DMS 273 (cell line): ENCODE data around the gene FHL2.
"Not testable (repeated sequence)": the region's sequence is repeated elsewhere in the genome, so short reads cannot be mapped to it uniquely, and the experiment has no call there.

Experiments used
- DNase-seq: peaks from one replicate; lab custom pipeline; 2025; ENCODE audit not compliant: unreplicated experiment; lab: John Stamatoyannopoulos, UW

The FHL2 gene

GRCh38 chr2:105357122-105357521 is 41.7 kb downstream of the FHL2 start:
- DNase-seq: no peak

DNA sequence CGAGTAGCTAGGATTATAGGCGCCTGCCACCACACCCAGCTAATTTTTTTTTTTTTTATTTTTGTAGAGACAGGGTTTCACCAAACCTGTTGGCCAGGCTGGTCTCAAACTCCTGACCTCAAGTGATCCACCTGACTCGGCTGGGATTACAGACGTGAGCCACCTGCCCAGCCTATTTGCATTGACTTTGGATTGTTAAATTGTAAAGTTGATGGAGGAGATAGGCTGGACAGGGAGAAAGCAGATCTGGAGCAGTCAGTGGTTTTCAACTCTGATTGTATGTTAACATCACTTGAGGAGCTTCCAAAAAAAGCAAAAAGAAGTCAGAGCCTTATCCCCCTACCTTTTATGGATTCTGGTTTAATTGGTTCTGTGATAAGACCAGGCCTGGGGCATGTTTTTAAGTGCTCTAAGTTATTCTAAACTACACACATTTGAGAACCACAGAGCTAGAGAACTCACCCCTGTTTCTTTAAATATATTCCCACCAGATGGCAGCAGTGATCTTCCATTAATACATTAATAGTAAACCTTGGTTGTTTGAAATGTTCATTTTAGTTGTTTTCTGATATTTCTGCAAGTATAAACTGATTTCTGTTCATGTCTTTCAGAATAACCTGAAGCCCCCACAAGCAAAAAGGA is 54.0 kb downstream of the FHL2 start:
- peak; percentile 69 for DNase-seq

GRCh38 chr2:105339414-105339813 is 59.4 kb downstream of the FHL2 start:
- no peak for DNase-seq

DNA sequence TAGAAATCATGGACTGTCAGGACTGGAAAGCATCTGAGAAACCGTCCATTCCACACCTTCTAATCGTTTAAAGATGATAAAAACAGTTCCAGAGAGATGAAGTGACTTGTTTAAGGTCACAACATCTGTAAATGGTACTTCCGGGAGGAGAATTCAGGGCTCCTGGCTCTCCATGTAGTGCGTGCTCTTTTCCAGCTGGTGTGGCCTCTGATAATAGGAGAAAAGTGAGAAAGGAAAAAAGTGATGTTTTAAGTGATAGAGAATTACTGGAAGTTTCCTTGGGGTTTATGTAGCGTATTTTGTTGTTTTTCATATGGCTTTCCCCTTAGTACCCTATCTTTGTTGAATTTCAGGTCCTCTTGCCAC is 60.8 kb downstream of the FHL2 start:
- DNase-seq: peak; percentile 37

GRCh38 chr2:105337122-105338019 is 61.5 kb downstream of the FHL2 start, which contains the start of gene C2orf49:
C2orf49 (plus strand) TSS chr2:105337540; CDS start chr2:105337588, 48 bp downstream.
- DNase-seq: peak; percentile 96

GRCh38 chr2:105336786-105337121 is 62.1 kb downstream of the FHL2 start:
- DNase-seq: no peak

GRCh38 chr2:105335469-105335868 is 63.4 kb downstream of the FHL2 start:
- no peak for DNase-seq

GRCh38 chr2:105334211-105334610 is 64.6 kb downstream of the FHL2 start:
- no peak for DNase-seq

GRCh38 chr2:105330681-105331375 is 68.0 kb downstream of the FHL2 start:
- no peak for DNase-seq

DNA sequence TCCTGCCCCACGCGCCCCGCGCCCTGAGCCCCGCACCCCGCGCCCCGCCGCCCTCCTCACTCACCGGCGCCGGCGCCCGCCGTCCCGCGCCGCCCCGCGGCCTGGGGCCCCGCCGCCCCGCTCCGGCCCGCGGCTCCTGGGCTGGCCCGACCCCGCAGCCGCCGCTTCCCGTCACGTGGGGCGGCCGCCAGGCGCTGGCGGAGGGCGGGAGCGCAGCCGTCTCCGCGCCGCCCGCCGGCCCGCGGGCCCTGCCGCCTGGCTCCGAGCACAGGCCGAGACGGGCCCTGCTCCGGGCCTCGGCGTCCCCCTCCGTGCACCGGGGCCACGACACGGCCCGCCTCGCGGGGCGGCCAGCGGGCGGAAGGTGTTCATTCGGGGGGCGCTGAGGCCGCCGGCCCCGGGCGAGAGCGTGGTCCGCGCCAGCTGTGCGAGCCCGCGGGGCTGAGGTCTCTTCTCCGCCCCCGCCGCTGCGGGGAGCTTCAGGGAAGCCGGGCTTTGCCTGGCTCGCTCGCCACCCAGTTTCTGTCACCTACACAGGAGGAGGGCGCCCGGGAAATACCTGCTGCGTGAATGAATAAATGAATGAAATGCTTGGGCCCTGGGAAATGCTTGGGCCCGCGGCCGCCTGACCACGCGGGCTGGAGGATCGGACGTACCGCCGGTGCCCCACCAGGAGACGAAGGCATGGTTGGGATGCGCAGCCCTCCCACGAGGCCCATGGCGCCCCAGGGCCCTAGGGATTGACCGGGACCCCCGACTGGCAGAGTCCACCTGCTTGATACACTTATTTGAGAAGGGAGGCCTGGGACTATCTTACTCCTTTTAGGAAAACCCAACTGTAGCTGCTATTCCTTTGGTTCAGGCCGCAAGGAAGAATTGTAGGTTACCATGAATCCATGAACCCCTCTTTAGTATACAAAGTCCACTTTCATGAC is 69.0 kb downstream of the FHL2 start, which contains the start of gene TGFBRAP1:
Gene TGFBRAP1, minus strand, starts transcription at position 175 of the 935 bp plus-strand sequence. CDS start 21,434 bp downstream, outside the sequence.
- DNase-seq: peak; percentile 84

GRCh38 chr2:105329197-105329554 is 69.7 kb downstream of the FHL2 start:
- peak; percentile 58 for DNase-seq

- peak; percentile 58 for DNase-seq
These were observed 70.3 kb downstream of the FHL2 start for GRCh38 chr2:105328281-105329196.

DNA sequence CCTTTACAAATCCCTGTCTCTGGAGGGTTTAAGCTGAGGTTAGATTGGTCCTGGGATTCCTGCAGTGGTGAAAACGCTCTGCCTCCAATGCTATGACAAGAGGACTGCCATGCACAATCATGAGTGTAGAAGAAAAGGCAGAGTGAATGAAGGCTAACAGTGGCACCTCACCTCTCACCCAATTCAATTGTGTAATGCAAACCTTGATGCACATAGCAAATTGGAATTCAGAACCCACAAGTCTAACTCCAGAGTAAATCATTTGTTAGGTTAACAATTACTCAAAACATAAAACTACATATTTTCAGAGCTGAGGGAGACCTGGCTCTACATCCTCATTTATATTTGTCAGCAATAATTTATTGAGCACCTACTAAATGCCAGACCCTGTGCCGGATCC is 71.2 kb downstream of the FHL2 start:
- DNase-seq: no peak

- DNase-seq: not testable (repeated sequence)
These were observed 71.6 kb downstream of the FHL2 start for GRCh38 chr2:105327271-105327670.

GRCh38 chr2:105325389-105325963 is 73.4 kb downstream of the FHL2 start:
- no peak for DNase-seq

DNA sequence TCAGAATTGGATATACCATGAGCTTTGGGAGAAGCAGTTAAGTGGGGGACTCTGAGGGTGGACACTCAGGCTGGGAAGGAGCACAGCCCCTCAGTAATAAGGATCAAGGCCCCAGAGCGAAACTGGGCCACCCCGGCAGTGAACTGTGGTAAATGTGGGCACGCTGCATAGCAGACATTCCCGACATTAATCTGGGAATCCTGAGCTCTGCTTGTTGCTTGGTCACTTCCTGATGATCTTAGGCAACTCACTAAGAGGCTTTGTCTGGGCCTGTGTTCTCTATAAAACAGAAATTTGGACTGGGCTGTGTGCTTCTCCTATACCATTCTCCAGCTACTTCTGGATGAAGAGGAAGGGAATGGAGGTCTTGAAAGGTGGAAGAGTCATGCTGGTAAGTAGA is 74.1 kb downstream of the FHL2 start:
- DNase-seq: no peak

DNA sequence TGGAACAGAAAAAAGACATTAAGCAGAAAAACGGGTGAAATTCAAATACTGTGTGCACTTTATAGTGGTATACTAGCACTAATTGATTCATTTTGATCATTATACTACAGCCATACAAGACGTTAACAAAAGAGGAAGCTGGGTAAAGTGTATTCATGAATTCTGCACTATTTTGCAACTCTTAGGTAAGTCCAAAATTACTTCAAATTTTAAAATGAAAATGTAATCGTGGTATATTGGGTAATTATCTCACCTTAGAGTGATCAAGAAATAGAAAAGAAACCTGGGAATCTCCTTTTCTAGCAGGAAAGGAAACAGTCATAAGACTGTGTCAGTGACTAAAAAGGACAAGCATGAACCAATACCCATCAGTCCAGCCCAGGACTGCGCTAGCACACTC is 74.8 kb downstream of the FHL2 start:
- no peak for DNase-seq

- no peak for DNase-seq
These were observed 75.7 kb downstream of the FHL2 start for GRCh38 chr2:105323111-105323510.
